ENCODE measurements around the gene TTLL8.

TTLL8 gene

GRCh38 chr22:50090412-50090714 lies 32.3 kb upstream of the TTLL8 start:
- no peak overlapping the region for H3K9ac ChIP-seq (ENCODE audit: low read length)
- TF ChIP-seq, protein P1, sequence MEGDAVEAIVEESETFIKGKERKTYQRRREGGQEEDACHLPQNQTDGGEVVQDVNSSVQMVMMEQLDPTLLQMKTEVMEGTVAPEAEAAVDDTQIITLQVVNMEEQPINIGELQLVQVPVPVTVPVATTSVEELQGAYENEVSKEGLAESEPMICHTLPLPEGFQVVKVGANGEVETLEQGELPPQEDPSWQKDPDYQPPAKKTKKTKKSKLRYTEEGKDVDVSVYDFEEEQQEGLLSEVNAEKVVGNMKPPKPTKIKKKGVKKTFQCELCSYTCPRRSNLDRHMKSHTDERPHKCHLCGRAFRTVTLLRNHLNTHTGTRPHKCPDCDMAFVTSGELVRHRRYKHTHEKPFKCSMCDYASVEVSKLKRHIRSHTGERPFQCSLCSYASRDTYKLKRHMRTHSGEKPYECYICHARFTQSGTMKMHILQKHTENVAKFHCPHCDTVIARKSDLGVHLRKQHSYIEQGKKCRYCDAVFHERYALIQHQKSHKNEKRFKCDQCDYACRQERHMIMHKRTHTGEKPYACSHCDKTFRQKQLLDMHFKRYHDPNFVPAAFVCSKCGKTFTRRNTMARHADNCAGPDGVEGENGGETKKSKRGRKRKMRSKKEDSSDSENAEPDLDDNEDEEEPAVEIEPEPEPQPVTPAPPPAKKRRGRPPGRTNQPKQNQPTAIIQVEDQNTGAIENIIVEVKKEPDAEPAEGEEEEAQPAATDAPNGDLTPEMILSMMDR (IDR thresholded peaks at IDR 0.05; ENCODE audit: low read length), result no peak
- TF ChIP-seq EZH2 (IDR thresholded peaks at IDR 0.05; ENCODE audit: borderline replicate concordance, low read length), result no peak
- H4K20me1 ChIP-seq (ENCODE audit: insufficient read depth, low read length), result no peaks in the 10 kb centered on the region
- peaks cover 2% of the 10 kb centered on the region for H3K4me1 ChIP-seq (ENCODE audit: insufficient read depth, low read length, severe bottlenecking)
- no peaks in the 10 kb centered on the region for H3K79me2 ChIP-seq (ENCODE audit: insufficient read depth, low read length)
- no peak overlapping the region for H3K4me3 ChIP-seq (ENCODE audit: low read depth, low read length, poor library complexity, severe bottlenecking)
- H3K27ac ChIP-seq (ENCODE audit: low read depth, low read length, poor library complexity, severe bottlenecking), result no peak overlapping the region
- H2AFZ ChIP-seq (ENCODE audit: low read length), result no peak overlapping the region
- peaks cover 9% of the 10 kb centered on the region; the same call in 1 of the 2 replicates for H3K27me3 ChIP-seq (ENCODE audit: insufficient read depth, low read length)
- no peaks in the 10 kb centered on the region for H3F3A ChIP-seq (ENCODE audit: insufficient read depth, low read length)
- H3K4me2 ChIP-seq (ENCODE audit: low read length), result no peak overlapping the region
- no peaks in the 10 kb centered on the region for H3K9me2 ChIP-seq (ENCODE audit: low read depth, low read length)
- peaks cover 11% of the 10 kb centered on the region; the same call in 1 of the 2 replicates for H3K9me3 ChIP-seq (ENCODE audit: low read length)
- H3K36me3 ChIP-seq (ENCODE audit: insufficient read depth, low read length), result no peaks in the 10 kb centered on the region; the same call in 1 of the 2 replicates

DNA sequence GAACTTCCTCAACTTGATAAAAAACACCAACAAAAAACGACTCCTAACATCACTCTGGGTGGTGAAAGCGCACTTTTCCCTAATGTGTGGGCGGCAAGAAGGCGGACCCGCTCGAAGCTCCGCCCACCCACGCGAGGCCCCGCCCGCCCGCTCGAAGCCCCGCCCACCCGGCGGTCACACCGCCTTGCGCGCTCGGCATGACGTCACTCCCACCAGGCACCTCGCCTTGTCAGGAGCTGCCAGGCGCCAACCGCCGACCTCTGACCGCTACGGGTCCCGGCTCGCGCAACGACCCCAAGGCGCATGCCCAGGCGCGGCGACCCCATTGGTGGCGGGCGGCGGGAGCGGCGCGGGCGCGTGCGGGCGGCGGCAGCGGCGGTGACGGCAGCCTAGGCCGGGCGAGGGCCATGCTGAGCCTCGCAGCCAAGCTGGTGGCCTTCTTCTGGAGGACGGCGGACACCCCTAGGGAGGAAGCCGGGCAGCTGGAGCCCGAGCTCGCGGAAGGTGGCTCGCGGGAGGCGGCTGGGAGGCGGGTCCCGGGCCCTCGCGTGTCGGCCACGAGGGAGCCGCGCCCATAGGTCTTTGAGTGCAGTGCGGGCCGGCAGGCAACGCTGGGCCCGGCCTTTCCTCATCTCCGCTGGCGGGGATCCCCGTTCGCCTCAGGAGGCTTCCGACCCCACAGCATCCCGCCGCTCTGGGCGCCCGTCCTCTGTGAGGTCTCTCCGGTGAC lies 31.7 kb upstream of the TTLL8 start, which contains the start of gene MOV10L1:
TSS of gene MOV10L1 (plus strand) at position 325 of the 730 bp plus-strand sequence. CDS start at position 408, 83 bp downstream.
- H3K9me2 ChIP-seq (ENCODE audit: low read depth, low read length), result no peaks in the 10 kb centered on the region
- no peak for TF ChIP-seq EZH2 (IDR thresholded peaks at IDR 0.05; ENCODE audit: borderline replicate concordance, low read length)
- TF ChIP-seq, protein P1 (IDR thresholded peaks at IDR 0.05; ENCODE audit: low read length), result no peak
- peaks cover 7% of the 10 kb centered on the region for H3K4me1 ChIP-seq (ENCODE audit: insufficient read depth, low read length, severe bottlenecking)

GRCh38 chr22:50089231-50089630 lies 31.1 kb upstream of the TTLL8 start:
- Histone ChIP-seq H3K4me3 (ENCODE audit: low read depth, low read length, poor library complexity, severe bottlenecking) (no peak overlapping the region), H3K79me2 (ENCODE audit: insufficient read depth, low read length) (no peaks in the 10 kb centered on the region), H3K9me3 (ENCODE audit: low read length) (peaks cover 11% of the 10 kb centered on the region; the same call in 1 of the 2 replicates), H3K4me2 (ENCODE audit: low read length) (no peak overlapping the region), H3K27ac (ENCODE audit: low read depth, low read length, poor library complexity, severe bottlenecking) (no peak overlapping the region), H3K9ac (ENCODE audit: low read length) (no peak overlapping the region), H3K9me2 (ENCODE audit: low read depth, low read length) (no peaks in the 10 kb centered on the region), H3K36me3 (ENCODE audit: insufficient read depth, low read length) (no peaks in the 10 kb centered on the region; the same call in 1 of the 2 replicates), H3K27me3 (ENCODE audit: insufficient read depth, low read length) (peaks cover 9% of the 10 kb centered on the region; the same call in 1 of the 2 replicates), H4K20me1 (ENCODE audit: insufficient read depth, low read length) (no peaks in the 10 kb centered on the region), H2AFZ (ENCODE audit: low read length) (no peak overlapping the region), H3K4me1 (ENCODE audit: insufficient read depth, low read length, severe bottlenecking) (peaks cover 7% of the 10 kb centered on the region), H3F3A (ENCODE audit: insufficient read depth, low read length) (no peaks in the 10 kb centered on the region)
- no peak for TF ChIP-seq EZH2 (IDR thresholded peaks at IDR 0.05; ENCODE audit: borderline replicate concordance, low read length)
- TF ChIP-seq, protein P1 (IDR thresholded peaks at IDR 0.05; ENCODE audit: low read length), result no peak

More for the DNA sequence above, 31.7 kb upstream of the TTLL8 start, which contains the start of gene MOV10L1:
- Histone ChIP-seq H3K36me3 (ENCODE audit: insufficient read depth, low read length) (no peaks in the 10 kb centered on the region; the same call in 1 of the 2 replicates), H3K9ac (ENCODE audit: low read length) (no peak within 1 kb of the TSS), H3K27ac (ENCODE audit: low read depth, low read length, poor library complexity, severe bottlenecking) (no peak within 1 kb of the TSS), H3K9me3 (ENCODE audit: low read length) (peaks cover 11% of the 10 kb centered on the region; the same call in 1 of the 2 replicates), H3K79me2 (ENCODE audit: insufficient read depth, low read length) (no peaks in the 10 kb centered on the region), H3K27me3 (ENCODE audit: insufficient read depth, low read length) (peaks cover 9% of the 10 kb centered on the region; the same call in 1 of the 2 replicates), H2AFZ (ENCODE audit: low read length) (no peak within 1 kb of the TSS), H3K4me3 (ENCODE audit: low read depth, low read length, poor library complexity, severe bottlenecking) (no peak within 1 kb of the TSS), H3F3A (ENCODE audit: insufficient read depth, low read length) (no peaks in the 10 kb centered on the region), H3K4me2 (ENCODE audit: low read length) (no peak within 1 kb of the TSS), H4K20me1 (ENCODE audit: insufficient read depth, low read length) (no peaks in the 10 kb centered on the region)

Measured in OCI-LY1 (cell line).